OCI-LY7 (cell line): ENCODE data around the gene SRP72. TPM values are rescaled to one million over a fixed set of nuclear protein-coding genes. Genes with fewer than 3 reads are reported as not detected.
A peak's percentile ranks its signal among the peaks of the same experiment; 100 is the strongest.

Experiments
- BruUV-seq: library from RNA; stranded (reverse); fragments of 400-500 nt; replicated peaks from 2 replicates; lab custom pipeline; 2021; lab: Mats Ljungman, UMichigan
- CTCF ChIA-PET: fragments of 300-600 bp; sonication (Branson Sonifier 250); formaldehyde crosslinking; loops from one replicate; lab custom pipeline; 2022; ENCODE audit warnings: antibody characterized with exemption; ENCODE audit not compliant: unreplicated experiment; lab: Charles Lee
- POLR2A ChIA-PET: fragments of 300-600 bp; sonication (Branson Sonifier 250); formaldehyde crosslinking; loops from one replicate; lab custom pipeline; 2022; ENCODE audit warnings: antibody characterized with exemption; lab: Charles Lee
- DNase-seq: peaks from one replicate; pipeline ENCODE4 v3.0.0-alpha.2; 2015; ENCODE audit warnings: low spot score
- H2AFZ ChIP-seq: fragments of 200-600 bp; sonication (generic), shearing (Covaris generic); 2 replicates; pipeline ENCODE4 v1.6.1; 2014; ENCODE audit warnings: mild to moderate bottlenecking, antibody characterized with exemption, low read length, moderate library complexity
- H3K27ac ChIP-seq: fragments of 200-600 bp; sonication (generic); 2 replicates; pipeline ENCODE4 v1.5.1; 2014; ENCODE audit warnings: mixed run types, low read depth, mild to moderate bottlenecking, moderate library complexity, low read length, inconsistent platforms; ENCODE audit not compliant: poor library complexity, severe bottlenecking
- H3K36me3 ChIP-seq: fragments of 200-600 bp; sonication (generic); 2 replicates; pipeline ENCODE4 v1.6.1; 2014; ENCODE audit warnings: mild to moderate bottlenecking, antibody characterized with exemption, low read length, moderate library complexity, mixed read lengths; ENCODE audit not compliant: insufficient read depth
- H3K4me1 ChIP-seq: fragments of 200-600 bp; sonication (generic); 2 replicates; pipeline ENCODE4 v1.5.1; 2014; ENCODE audit warnings: mild to moderate bottlenecking, low read length; ENCODE audit not compliant: insufficient read depth, poor library complexity, severe bottlenecking
- H3K4me2 ChIP-seq: fragments of 200-600 bp; sonication (generic); 2 replicates; pipeline ENCODE4 v1.6.1; 2014; ENCODE audit warnings: mild to moderate bottlenecking, low read length
- H3K4me3 ChIP-seq: fragments of 200-600 bp; sonication (generic); 2 replicates; pipeline ENCODE4 v1.5.1; 2014; ENCODE audit warnings: mild to moderate bottlenecking, low read depth, low read length; ENCODE audit not compliant: poor library complexity, severe bottlenecking
- H3K79me2 ChIP-seq: fragments of 200-600 bp; sonication (generic); 2 replicates; pipeline ENCODE4 v1.6.1; 2016; ENCODE audit warnings: low read depth, mild to moderate bottlenecking, low read length, moderate library complexity, mixed read lengths; ENCODE audit not compliant: insufficient read depth
- H3K9me2 ChIP-seq: fragments of 200-600 bp; sonication (generic); 2 replicates; pipeline ENCODE4 v1.6.1; 2016; ENCODE audit warnings: mild to moderate bottlenecking, low read length, mixed read lengths; ENCODE audit not compliant: insufficient read depth
- H3K9me3 ChIP-seq: fragments of 200-600 bp; sonication (generic); 2 replicates; pipeline ENCODE4 v1.6.1; 2014; ENCODE audit warnings: mild to moderate bottlenecking, mixed run types, low read length, mixed read lengths
- H4K20me1 ChIP-seq: fragments of 200-600 bp; sonication (generic); 2 replicates; pipeline ENCODE4 v1.6.1; 2014; ENCODE audit warnings: mild to moderate bottlenecking, antibody characterized with exemption, low read length, moderate library complexity, mixed read lengths; ENCODE audit not compliant: insufficient read depth
- EZH2phosphoT487 ChIP-seq: fragments of 200-600 bp; sonication (generic); IDR thresholded peaks from 2 replicates; pipeline ENCODE4 v1.6.1; 2018; ENCODE audit warnings: low read depth, borderline replicate concordance, mild to moderate bottlenecking, mixed run types, antibody characterized with exemption, low read length, moderate library complexity, mixed read lengths
- intact Hi-C: fragments of 100-400 bp; cut with micrococcal nuclease; formaldehyde crosslinking; loops from one replicate; pipeline ENCODE4 v1.10.0; 2022; ENCODE audit not compliant: unreplicated experiment
- total RNA-seq, 2 experiments: library from RNA; depleted of rRNA in 1 of 2; stranded (reverse); fragments of >200 nt in 1 of 2; shearing (Covaris generic) in 1 of 2; gene quantifications; 2 replicates each; pipeline ENCODE4 v1.2.3, GENCODE V29; 2014 to 2022
- TF ChIP-seq, protein P1 (sequence below): fragments of 200-600 bp; sonication (generic); conservative IDR thresholded peaks from 2 replicates; pipeline ENCODE4 v1.5.1; 2014; ENCODE audit warnings: mild to moderate bottlenecking, antibody characterized with exemption, low read length, moderate library complexity, mixed read lengths

Gene SRP72
- total RNA-seq, 2 experiments from 2014 or later, result 53.5 to 166 TPM

DNA sequence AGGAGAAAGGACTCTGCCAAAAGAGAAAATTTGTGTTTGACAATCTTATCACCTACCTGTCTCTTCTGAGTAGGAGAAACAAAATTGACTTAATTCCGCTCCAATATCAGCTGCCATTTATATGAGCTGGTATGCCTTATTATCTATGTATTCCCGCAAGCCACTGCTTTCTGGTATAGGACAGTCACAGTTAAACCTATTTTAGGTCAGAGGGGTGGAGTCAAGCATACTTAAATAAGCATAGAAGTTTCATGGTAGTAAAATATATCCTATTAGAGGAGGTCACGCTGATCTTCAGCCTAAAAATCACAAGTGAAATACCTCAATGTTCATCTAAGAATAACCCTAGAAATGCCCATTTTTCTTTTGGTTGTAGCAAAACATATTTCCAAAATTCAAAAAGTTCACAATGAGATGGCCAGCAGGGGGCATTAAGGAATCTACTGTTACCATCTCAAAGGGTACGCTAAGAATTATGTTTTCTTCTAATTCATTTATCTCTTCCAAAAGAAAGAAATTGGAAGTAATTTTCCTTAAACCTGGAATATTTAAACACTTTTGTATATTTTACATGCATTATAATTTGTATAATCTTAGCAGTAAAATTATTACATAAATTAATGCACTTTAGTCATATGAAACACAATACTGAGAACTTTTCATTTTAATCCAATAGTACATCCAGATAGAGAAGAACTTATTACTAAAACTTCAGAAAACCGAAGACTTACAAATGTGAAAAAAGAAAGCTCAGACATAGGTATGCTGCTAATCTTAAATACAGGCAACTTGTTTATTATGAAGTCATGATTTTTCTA, 42.5 kb upstream of the SRP72 start:
- intact Hi-C loops, result loop anchor here (10.0 kb wide), 1 partner anchor 410 kb away; no protein-coding TSS in a partner anchor
- H2AFZ ChIP-seq, result no peak overlapping the region
- peaks cover 36% of the 10 kb centered on the region for H3K4me1 ChIP-seq
- peaks cover 57% of the 10 kb centered on the region for H3K36me3 ChIP-seq
- H3K27ac ChIP-seq, result peak overlapping the region; percentile 33
- peak; percentile 43 for DNase-seq
- peaks cover 6% of the 10 kb centered on the region; the same call in 1 of the 2 replicates for H3K9me3 ChIP-seq
- H3K4me3 ChIP-seq, result no peak overlapping the region
- H3K79me2 ChIP-seq, result peaks cover 100% of the 10 kb centered on the region
- H3K9me2 ChIP-seq, result no peaks in the 10 kb centered on the region
- POLR2A ChIA-PET, result interaction anchor here (0.5 to 5.6 kb wide), 7 partner anchors 10 to 957 kb away, joined by 3 to 52 read pairs (median 4); partner anchors contain the start of genes AASDH, PAICS and PPAT
- H3K4me2 ChIP-seq, result 0 out of 2 replicates have a peak overlapping the region, but pooled peaks have one; percentile 14
- no TSS peak for BruUV-seq
- no peak for TF ChIP-seq EZH2phosphoT487
- TF ChIP-seq, protein P1, sequence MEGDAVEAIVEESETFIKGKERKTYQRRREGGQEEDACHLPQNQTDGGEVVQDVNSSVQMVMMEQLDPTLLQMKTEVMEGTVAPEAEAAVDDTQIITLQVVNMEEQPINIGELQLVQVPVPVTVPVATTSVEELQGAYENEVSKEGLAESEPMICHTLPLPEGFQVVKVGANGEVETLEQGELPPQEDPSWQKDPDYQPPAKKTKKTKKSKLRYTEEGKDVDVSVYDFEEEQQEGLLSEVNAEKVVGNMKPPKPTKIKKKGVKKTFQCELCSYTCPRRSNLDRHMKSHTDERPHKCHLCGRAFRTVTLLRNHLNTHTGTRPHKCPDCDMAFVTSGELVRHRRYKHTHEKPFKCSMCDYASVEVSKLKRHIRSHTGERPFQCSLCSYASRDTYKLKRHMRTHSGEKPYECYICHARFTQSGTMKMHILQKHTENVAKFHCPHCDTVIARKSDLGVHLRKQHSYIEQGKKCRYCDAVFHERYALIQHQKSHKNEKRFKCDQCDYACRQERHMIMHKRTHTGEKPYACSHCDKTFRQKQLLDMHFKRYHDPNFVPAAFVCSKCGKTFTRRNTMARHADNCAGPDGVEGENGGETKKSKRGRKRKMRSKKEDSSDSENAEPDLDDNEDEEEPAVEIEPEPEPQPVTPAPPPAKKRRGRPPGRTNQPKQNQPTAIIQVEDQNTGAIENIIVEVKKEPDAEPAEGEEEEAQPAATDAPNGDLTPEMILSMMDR, result peak; percentile 91
- H4K20me1 ChIP-seq, result peaks cover 77% of the 10 kb centered on the region
- CTCF ChIA-PET, result interaction anchor here (1.4 kb wide), 1 partner anchor 11 kb away, joined by 5 read pairs; the partner anchor contains the start of gene PPAT

DNA sequence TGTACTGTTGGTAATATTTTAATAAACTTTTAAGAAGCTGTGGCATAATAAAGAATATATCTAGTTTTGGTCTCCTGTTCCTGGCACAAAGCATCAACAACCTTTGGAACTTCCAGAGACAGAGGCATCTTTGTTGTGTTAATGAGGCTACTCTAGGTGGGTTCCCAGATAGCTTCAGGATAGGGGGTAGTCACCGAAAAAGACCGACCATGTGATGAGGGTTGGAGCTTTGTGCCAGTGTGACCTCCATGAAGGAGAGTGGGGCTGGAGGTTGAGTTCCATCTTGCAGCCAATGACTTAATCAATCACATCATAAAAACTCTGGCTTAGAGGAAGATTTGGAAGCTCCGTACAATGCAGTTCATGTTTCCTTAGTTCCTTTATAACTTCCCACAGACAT, 41.9 kb upstream of the SRP72 start:
- CTCF ChIA-PET, result interaction anchor here (1.4 kb wide), 1 partner anchor 10 kb away, joined by 5 read pairs; the partner anchor contains the start of gene PPAT
- Histone ChIP-seq H3K9me3 (peaks cover 6% of the 10 kb centered on the region; the same call in 1 of the 2 replicates), H2AFZ (no peak overlapping the region), H4K20me1 (peaks cover 78% of the 10 kb centered on the region), H3K4me1 (peaks cover 37% of the 10 kb centered on the region), H3K36me3 (peaks cover 63% of the 10 kb centered on the region), H3K9me2 (no peaks in the 10 kb centered on the region), H3K4me2 (peak overlapping the region; percentile 14; the same call in 1 of the 2 replicates), H3K79me2 (peaks cover 100% of the 10 kb centered on the region), H3K27ac (peak overlapping the region; percentile 33), H3K4me3 (no peak overlapping the region)
- intact Hi-C loops, result loop anchor here (10.0 kb wide), 1 partner anchor 409 kb away; no protein-coding TSS in a partner anchor
- POLR2A ChIA-PET, result interaction anchor here (0.7 to 5.6 kb wide), 6 partner anchors 9 to 411 kb away, joined by 3 to 52 read pairs (median 5); partner anchors contain the start of genes AASDH, PAICS and PPAT
- no peak for DNase-seq
- no TSS peak for BruUV-seq
- TF ChIP-seq EZH2phosphoT487, result no peak
- TF ChIP-seq, protein P1, result no peak
